HG03521 (cell line): ENCODE measurements around the gene NR2F1.

Experiments
- ATAC-seq: cut with Tn5 transposase; IDR thresholded peaks from one replicate; pipeline ENCODE4 v1.9.1; 2021; ENCODE audit warnings: mild to moderate bottlenecking, moderate library complexity; ENCODE audit not compliant: unreplicated experiment

The NR2F1 gene

DNA sequence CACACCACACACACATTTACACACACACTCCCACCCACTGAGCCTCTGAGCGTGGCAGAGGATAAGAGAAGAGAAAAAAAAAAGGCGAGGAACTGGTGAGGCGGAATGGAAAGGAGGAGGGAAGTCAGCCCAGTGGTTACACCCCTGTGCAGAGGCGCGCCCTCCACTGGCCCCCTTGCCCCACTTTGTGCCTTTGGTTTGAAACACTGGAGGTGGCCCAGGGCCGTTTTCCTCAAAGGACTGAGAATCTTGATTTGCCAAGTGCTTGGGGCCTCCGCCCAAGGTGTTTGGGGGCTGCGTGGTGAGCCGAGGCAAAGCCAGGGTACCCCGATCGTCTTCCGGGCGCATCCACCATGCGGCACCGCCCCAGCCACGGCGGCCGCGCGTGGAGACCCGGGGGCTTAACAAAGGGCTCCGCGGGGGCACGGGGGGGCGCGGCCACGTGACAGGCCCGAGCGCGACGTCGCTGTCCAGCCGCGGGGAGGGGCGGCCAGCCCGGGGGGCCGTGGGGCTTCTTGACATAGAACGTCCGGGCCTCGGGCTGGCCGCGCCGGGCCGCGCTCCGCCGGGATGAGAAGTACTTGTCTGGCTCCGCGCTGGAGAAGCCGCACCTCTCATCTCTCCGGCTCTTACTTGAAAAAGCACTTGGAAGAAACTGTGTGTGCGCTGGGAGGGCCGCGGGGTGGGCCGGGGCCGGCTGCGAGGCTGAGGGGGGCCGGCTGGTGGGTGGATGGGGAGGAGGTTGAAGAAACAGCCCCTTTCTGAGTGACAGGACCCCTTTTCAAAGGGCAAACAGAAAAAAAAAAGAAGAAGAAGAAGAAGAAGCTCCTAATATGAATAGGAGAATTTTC, 21.0 kb downstream of the NR2F1 start:
- no peak for ATAC-seq

DNA sequence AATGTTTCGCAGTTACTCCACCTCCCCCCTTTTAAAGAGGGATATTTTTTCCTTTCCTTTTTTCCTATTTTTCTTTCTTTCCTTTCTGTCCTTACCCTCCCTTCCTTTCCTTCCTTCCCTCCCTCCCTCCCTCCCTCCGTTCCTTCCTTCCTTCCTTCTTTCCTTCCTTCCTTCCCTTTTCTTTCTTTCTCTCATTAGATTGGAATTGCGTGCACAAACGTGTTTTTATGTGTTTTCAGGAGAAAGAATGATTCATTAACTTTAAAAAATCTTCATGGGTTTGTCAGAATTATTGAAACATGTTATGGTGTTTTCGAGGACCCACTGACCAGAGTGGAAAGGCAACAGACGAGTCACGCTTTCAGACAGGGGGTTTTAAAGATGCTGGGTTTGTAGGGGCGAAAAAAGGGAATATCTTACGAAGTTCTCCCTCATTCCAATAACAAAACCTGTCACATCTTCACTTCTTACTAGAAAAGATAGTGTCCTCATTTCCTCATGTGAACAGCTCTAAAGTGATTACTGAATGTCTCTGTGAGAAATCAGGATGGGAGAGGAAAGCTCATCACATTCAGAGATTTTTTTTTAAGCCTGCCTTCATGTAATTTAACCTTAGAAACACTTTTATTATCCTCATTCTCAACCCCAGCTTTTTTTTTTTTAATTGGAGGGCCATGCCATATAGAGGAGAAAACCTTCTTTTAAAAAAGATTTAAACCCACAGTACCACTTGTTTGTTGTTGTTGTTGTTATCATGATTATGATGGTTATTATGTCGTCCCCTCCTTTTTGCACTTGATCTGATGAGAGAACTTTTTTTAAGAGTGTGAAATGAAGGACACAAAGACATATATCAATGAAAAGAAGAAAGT, 21.9 kb downstream of the NR2F1 start:
- ATAC-seq: no peak

DNA sequence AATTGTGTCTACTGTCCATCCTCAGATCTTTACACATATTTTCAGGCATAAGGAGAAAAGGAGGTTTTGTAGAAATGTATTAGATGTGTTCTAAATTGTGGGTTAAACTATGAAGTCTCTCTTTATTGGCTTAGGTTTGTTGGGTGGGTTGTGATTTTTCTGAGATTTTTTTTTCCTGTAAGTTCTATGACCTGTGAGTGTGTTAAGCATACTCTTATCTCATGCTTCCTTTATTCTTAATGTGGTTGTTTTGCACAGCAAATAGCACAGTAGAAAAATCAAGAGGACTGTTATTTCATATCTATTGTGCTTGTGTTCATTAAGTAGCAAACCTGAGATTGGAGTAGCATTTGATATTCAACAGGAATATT, 23.3 kb downstream of the NR2F1 start:
- no peak for ATAC-seq

- ATAC-seq: peak; percentile 75
Observed at GRCh38 chr5:93607367-93608258, 24.6 kb downstream of the NR2F1 start.

DNA sequence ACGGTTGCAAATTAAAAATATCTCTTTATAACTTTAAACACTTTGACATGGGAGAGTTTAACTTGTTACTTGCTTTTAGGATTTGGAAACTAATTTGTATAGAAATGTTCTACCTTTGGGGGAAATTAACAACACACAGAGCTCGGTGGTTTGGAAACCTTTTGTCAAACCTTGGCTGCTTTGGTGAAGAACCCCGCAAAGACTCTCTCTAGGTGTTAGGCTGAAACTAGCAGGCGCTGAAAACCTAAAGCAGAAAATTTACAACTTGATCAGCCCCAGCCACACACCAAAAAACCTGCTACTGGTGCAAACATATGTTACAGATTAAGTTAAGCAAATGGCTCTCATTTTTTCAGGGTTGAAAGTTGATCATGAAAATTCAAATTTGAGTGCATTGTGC, 25.8 kb downstream of the NR2F1 start:
- ATAC-seq: no peak

DNA sequence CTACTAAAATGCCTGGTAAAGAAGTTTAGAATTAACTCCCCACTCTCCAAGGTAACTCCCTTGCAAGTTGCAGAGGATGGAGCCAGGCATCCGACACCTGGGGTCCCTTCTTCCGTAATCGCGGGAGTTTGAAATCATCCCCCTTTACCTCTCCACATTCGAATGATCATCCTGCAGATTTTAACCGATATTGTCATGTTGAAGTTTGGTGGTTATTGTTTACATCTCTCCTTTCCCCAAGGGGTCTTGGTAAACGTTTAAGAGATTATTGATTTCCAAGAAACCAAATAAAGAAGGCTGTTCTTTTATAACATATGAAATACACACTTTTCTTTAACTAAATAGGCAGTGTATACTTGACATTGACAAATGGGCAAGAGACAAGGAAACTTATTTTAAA, 26.7 kb downstream of the NR2F1 start:
- no peak for ATAC-seq

GRCh38 chr5:93610581-93611272, 27.7 kb downstream of the NR2F1 start:
- no peak for ATAC-seq

- no peak for ATAC-seq
Observed at GRCh38 chr5:93611273-93611975, 28.4 kb downstream of the NR2F1 start.

- no peak for ATAC-seq
Observed at GRCh38 chr5:93611976-93612854, 29.2 kb downstream of the NR2F1 start.

GRCh38 chr5:93612855-93613243, 29.8 kb downstream of the NR2F1 start:
- ATAC-seq: no peak

DNA sequence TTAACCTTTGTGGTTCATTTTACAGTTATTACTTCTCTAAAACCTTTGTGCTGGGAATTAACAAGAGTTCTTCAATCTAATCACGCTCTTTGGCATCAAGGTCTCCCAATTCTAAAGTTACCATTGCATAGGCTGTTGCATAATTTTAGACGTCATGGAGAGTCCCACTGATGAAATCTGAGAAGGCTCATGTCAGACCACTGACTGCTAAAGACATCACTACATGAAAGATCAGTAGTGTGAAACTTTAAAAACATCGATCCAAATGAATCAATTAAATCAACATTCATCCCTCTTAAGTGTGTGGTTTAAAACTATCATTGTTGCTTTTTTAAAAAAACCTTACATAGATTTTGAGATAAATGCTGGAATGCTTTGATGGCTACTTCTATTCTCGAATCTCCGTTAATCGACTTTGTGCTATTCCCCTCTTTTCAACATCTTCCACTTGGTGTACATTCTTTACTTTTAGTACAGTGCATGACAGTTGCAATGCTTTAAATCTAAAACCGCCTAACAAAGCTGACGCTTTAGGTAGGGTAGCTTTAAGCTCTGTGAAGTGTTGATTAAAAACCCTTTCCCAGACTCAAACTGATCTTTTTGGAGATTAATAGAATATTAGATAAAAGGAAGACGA, 33.6 kb downstream of the NR2F1 start:
- no peak for ATAC-seq

GRCh38 chr5:93620487-93621326, 37.7 kb downstream of the NR2F1 start:
- peak; percentile 96 for ATAC-seq

- no peak for ATAC-seq
Observed at GRCh38 chr5:93621327-93621798, 38.3 kb downstream of the NR2F1 start.

DNA sequence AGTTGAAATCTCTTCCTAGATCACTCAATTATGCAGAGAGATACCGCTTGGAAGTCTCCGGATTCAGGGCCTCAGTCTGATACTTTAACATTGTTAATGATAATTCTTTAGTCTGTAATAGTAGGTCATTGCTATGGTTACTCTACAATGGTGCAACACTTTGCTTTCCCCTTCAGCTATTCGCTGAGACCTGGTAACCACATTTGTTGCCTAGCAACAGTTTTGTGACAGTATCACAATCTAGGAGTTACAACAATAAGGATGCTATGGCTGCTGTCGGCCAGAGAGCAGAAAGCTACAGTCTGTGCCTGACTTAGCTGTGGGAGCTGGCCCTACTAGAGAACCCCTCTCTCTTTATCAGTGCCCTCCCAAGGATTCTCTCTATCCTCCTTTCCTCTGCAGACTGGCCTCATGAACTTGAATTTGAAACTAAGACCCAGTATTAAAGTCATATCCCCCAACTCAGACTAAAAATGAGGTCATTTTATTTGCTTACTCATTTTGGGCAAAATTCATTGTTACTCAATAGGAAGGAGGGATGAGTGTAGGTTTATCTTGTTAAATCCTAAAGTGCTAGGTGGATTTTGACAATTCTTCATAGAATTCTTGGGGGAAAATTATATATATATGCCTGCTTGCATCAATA, 39.3 kb downstream of the NR2F1 start:
- peak; percentile 38 for ATAC-seq

- no peak for ATAC-seq
Observed at GRCh38 chr5:93623153-93623552, 40.1 kb downstream of the NR2F1 start.

DNA sequence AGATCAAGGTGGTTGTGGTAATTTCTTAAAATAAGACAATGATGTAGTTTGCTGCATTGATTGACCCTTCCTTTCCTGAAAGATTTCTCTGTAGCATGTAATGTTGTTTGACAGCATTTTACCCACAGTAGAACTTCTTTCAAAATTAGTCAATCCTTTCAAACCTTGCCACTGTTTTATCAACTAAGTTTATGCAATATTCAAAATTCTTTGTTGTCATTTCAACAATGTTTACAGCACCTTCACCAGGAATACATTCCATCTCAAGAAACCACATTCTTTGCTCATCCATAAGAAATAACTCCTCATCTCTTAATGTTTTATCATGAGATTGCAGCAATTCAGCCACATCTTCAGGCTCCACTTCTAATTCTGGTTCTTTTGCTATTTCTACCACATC, 43.8 kb downstream of the NR2F1 start:
- no peak for ATAC-seq

GRCh38 chr5:93632327-93632726, 49.3 kb downstream of the NR2F1 start:
- no peak for ATAC-seq
